Spleen (tissue), 11 donors: Measurements from ENCODE around the gene TCF20. TPM values are rescaled to one million over a fixed set of nuclear protein-coding genes. Genes with fewer than 3 reads are reported as not detected.

ENCODE experiments used
- DNase-seq: peaks from one replicate; pipeline ENCODE4 v3.0.0-alpha.2; 2020
- H3K27ac ChIP-seq, 8 donors: fragments of 200-600 bp; sonication (generic) in 7 of 8; 1 replicate in 4 of 8; 2 replicates in 4 of 8; pipeline versions ENCODE4 v1.5.0 to v1.8.0; 2016 to 2021; ENCODE audit warnings: inconsistent platforms in 4 of 8, mild to moderate bottlenecking in 4 of 8, moderate library complexity in 1 of 8
- H3K27me3 ChIP-seq, 7 donors: fragments of 200-600 bp; sonication (generic) in 6 of 7; replicated peaks in 1 of 7; 1 replicate in 4 of 7; 2 replicates in 3 of 7; pipeline versions ENCODE4 v1.5.0 to v1.8.0; 2016 to 2021; ENCODE audit warnings: inconsistent platforms in 3 of 7, mild to moderate bottlenecking in 1 of 7
- H3K36me3 ChIP-seq, 6 donors: fragments of 200-600 bp; sonication (generic) in 5 of 6; 1 replicate in 4 of 6; 2 replicates in 2 of 6; pipeline versions ENCODE4 v1.5.0 to v1.8.0; 2016 to 2021; ENCODE audit warnings: inconsistent platforms in 2 of 6
- H3K4me1 ChIP-seq, 6 donors: fragments of 200-600 bp; sonication (generic) in 5 of 6; 1 replicate in 3 of 6; 2 replicates in 3 of 6; pipeline versions ENCODE4 v1.5.0 to v1.8.0; 2016 to 2021; ENCODE audit warnings: inconsistent platforms in 3 of 6
- H3K4me3 ChIP-seq, 8 donors: fragments of 200-600 bp; sonication (generic) in 7 of 8; 1 replicate in 4 of 8; 2 replicates in 4 of 8; pipeline versions ENCODE4 v1.5.0 to v1.8.0; 2016 to 2021; ENCODE audit warnings: inconsistent platforms in 4 of 8, mild to moderate bottlenecking in 4 of 8, moderate library complexity in 2 of 8
- H3K9me3 ChIP-seq, 8 donors: fragments of 200-600 bp; sonication (generic) in 7 of 8; 1 replicate in 4 of 8; 2 replicates in 4 of 8; pipeline versions ENCODE4 v1.5.0 to v1.8.0; 2016 to 2021; ENCODE audit warnings: inconsistent platforms in 4 of 8
- CTCF ChIP-seq, 11 experiments: fragments of 200-600 bp in 7 of 11; fragments of 450-650 bp in 4 of 11; sonication (generic) in 4 of 11; IDR thresholded peaks in 8 of 11; conservative IDR thresholded peaks in 3 of 11; 1 replicate in 7 of 11; 2 replicates in 4 of 11; pipeline versions ENCODE4 v1.4.0 to v1.8.0; 2016 to 2021; ENCODE audit warnings: antibody characterized with exemption in 11 of 11, inconsistent platforms in 4 of 11, mild to moderate bottlenecking in 1 of 11
- POLR2A ChIP-seq, 3 donors: fragments of 450-650 bp; IDR thresholded peaks; one replicate each; pipeline ENCODE4 v1.5.1; 2017; ENCODE audit warnings: antibody characterized with exemption in 3 of 3, mild to moderate bottlenecking in 1 of 3
- POLR2AphosphoS5 ChIP-seq, 3 donors: sonication (generic); formaldehyde crosslinking; IDR thresholded peaks; one replicate each; pipeline ENCODE4 v1.5.1; 2017; ENCODE audit warnings: antibody characterized with exemption in 3 of 3
- WGBS, 5 donors: extraction: QIAGEN DNeasy Blood & Tissue Kit in 3 of 5; methylation state at CpG; one replicate each; pipeline versions ENCODE4 v1.1.5 to v1.1.7; 2013 to 2018; 5-methylcytosine and 5-hydroxymethylcytosine counted together
- intact Hi-C: fragments of 100-400 bp; cut with DNase I; formaldehyde crosslinking; loops from one replicate; pipeline ENCODE4 v1.15.0; 2023; ENCODE audit warnings: low total_unique reads
- polyA plus RNA-seq, 3 donors: library from polyadenylated mRNA; stranded (reverse); fragments of 200-250 nt; gene quantifications; one replicate each; pipeline ENCODE4 v1.2.1, GENCODE V29; 2013
- total RNA-seq, 7 donors: library from RNA; depleted of rRNA in 3 of 7; stranded (reverse); fragments of >200 nt in 3 of 7; fragmentation: NEBNext Ultra II Directional in 4 of 7; extraction: Animal tissue kit (Norgen Biotek cat#: 25700) in 4 of 7; gene quantifications; one replicate each; pipeline versions ENCODE4 v1.1.0 to v1.2.1, GENCODE V29; 2016 to 2021
- donor health status: healthy with polysubstance abuse.
- donor health status: DM: no; HTN: no; CAD: no; lungs with moderate emphysema.
- donor health status: DM: no; HTN: no; CAD: no.
- donor health status: Bipolar disorder and iron deficiency.
- donor health status: healthy.
- donor health status: DM: no; HTN: no; CAD: no.
- donor health status: DM: yes; HTN: yes; CAD: no.

The TCF20 gene
- total and polyA plus RNA-seq, 10 donors: 4.4 to 54.1 (median 41.9) TPM

- Histone ChIP-seq H3K27ac (no peak overlapping the region), H3K27me3 (peaks cover 0 to 60% (median 28%) of the 10 kb centered on the region in 7 donors), H3K36me3 (no peaks in the 10 kb centered on the region), H3K4me1 (peaks cover 4 to 47% (median 32%) of the 10 kb centered on the region in 6 donors), H3K9me3 (no peaks in the 10 kb centered on the region), H3K4me3 (peak overlapping the region in 6 of 8 donors; percentile 20 to 63 (median 28))
- TF ChIP-seq CTCF (IDR thresholded peaks at IDR 0.05 in 8 of 11, conservative IDR thresholded peaks at IDR 0.05 in 3 of 11) (no peak), POLR2AphosphoS5 (IDR thresholded peaks at IDR 0.05) (no peak), POLR2A (IDR thresholded peaks at IDR 0.05) (no peak)
- intact Hi-C loops: no loop called here
- no peak for DNase-seq
- WGBS, 5 donors: 42 to 55% (median 45%) methylated on average over 6 to 7 of the region's 7 CpGs
These were observed 13.7 kb upstream of the TCF20 start for GRCh38 chr22:42284202-42284591.

- peak overlapping the region in 7 of 8 donors; percentile 3 to 63 (median 26) for H3K4me3 ChIP-seq
- H3K27me3 ChIP-seq: peaks cover 0 to 60% (median 28%) of the 10 kb centered on the region in 7 donors
These were observed 13.1 kb upstream of the TCF20 start for GRCh38 chr22:42283278-42284201.

GRCh38 chr22:42282943-42283277 is 12.5 kb upstream of the TCF20 start:
- DNase-seq: no peak
- H3K27me3 ChIP-seq: peaks cover 0 to 60% (median 28%) of the 10 kb centered on the region in 7 donors
- H3K4me1 ChIP-seq: peaks cover 4 to 50% (median 35%) of the 10 kb centered on the region in 6 donors
- peak overlapping the region in 1 of 8 donors; percentile 30 for H3K27ac ChIP-seq
- H3K9me3 ChIP-seq: no peaks in the 10 kb centered on the region
- intact Hi-C loops: no loop called here
- 33 to 49% (median 43%) methylated on average over 14 of the region's 14 CpGs for WGBS, 5 donors
- H3K36me3 ChIP-seq: no peaks in the 10 kb centered on the region
- TF ChIP-seq POLR2AphosphoS5 (IDR thresholded peaks at IDR 0.05) (no peak), POLR2A (IDR thresholded peaks at IDR 0.05) (no peak), CTCF (IDR thresholded peaks at IDR 0.05 in 8 of 11, conservative IDR thresholded peaks at IDR 0.05 in 3 of 11) (no peak)
- H3K4me3 ChIP-seq: peak overlapping the region in 3 of 8 donors; percentile 29 to 63 (median 35)

More at GRCh38 chr22:42283278-42284201, 13.1 kb upstream of the TCF20 start:
- 3 to 13% (median 7%) methylated on average over 42 to 72 of the region's 72 CpGs for WGBS, 5 donors
- peaks cover 4 to 47% (median 32%) of the 10 kb centered on the region in 6 donors for H3K4me1 ChIP-seq
- H3K27ac ChIP-seq: peak overlapping the region in 1 of 8 donors; percentile 30
- no peaks in the 10 kb centered on the region for H3K9me3 ChIP-seq
- no peaks in the 10 kb centered on the region for H3K36me3 ChIP-seq
- intact Hi-C loops: no loop called here
- TF ChIP-seq CTCF (IDR thresholded peaks at IDR 0.05 in 8 of 11, conservative IDR thresholded peaks at IDR 0.05 in 3 of 11): no peak
- peak in 2 of 3 donors; percentile 6 to 13 for TF ChIP-seq POLR2AphosphoS5 (IDR thresholded peaks at IDR 0.05)
- DNase-seq: peak; percentile 70
